HG03135 (cell line): ENCODE measurements around the gene FOXC1.

Experiments
- ATAC-seq: cut with Tn5 transposase; IDR thresholded peaks from one replicate; pipeline ENCODE4 v1.9.1; 2021; ENCODE audit warnings: mild to moderate bottlenecking, moderate library complexity; ENCODE audit not compliant: unreplicated experiment

The FOXC1 gene

DNA sequence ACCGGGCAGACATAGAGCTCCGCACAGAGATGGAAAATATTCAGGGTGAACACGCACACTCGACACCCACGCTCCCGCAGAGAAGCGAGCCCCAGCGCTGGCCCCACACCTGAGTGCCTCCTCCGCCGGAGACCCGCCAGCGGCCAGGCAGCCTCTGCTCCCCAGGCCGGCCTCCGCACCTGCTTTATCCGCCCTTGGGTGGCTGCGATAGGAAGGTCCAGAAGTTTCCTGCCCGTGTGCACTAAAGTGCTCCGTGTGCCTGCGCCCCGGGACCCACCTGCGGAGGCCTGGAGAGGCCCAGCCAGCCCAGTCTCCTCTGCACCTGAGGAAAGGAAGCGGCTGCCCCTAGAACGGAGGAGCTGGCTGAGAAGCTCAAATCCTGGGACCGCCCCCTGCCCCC, 10.8 kb upstream of the FOXC1 start:
- no peak for ATAC-seq

DNA sequence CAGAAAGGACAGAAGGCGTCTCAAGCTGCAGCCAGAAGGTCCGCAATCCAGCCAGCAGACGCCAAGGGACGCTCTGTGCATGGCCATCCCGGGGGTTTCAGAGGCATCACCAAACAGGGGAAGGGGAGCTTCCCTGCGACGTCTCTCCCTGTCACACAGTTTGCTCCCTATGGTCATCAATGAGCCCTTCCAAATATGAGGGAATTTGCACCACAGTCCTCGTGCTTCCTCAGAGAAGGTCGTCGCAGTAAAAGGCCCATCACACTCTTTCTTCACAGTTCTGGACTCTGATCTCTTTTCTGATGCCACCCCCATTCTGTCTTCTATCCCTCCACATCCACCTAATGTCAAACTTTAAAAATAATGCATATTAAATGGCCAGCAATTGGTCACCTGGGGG, 10.2 kb upstream of the FOXC1 start:
- ATAC-seq, result no peak

DNA sequence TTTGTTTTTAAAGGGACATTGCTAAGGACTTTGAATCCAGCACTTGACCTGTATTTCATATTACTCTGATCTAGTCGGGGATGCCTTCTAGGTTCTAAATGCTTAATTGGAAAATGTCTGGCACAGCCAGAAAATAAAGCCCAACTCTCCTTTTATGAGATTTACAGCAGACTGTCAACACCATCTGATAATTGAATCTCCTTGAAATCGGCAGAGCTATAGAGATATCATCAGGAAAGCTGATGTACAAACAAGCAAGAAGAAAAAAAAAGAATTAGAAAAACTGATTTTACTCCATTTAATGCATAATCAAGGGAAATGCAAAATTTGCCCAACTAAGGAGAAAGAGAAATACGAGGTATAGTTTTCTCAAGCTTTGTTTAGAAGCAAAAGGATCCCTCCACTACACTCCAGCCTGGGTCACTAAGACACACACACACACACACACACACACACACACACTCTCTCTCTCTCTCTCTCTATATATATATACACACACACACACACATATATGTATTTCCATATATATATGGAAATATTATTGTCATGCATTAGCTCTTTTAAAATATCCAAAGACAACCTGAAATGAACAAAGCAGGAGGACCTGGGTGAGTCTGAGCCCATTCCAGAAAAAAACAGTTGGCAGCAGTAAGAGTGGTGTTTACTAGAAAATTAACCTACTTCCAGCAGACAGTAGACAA, 9.5 kb upstream of the FOXC1 start:
- no peak for ATAC-seq

DNA sequence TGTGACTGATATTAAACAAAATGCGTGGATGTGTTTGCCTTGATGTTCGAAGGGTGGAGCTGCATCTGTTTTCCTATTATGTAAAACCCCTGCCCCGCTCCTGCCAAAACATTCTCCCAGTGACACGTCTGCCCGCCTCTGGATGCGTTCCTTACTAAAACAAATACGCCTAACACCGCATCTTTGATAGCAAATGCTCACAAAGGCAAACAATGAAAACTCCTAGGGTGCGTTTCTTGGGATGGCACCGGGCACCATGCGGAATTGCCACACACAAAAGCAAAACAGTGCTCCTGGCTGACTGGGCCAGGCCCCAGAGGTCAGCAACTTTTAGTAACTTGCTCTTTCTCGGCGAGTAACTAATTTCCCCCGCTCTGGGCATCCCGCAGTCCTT, 9.0 kb upstream of the FOXC1 start:
- no peak for ATAC-seq

DNA sequence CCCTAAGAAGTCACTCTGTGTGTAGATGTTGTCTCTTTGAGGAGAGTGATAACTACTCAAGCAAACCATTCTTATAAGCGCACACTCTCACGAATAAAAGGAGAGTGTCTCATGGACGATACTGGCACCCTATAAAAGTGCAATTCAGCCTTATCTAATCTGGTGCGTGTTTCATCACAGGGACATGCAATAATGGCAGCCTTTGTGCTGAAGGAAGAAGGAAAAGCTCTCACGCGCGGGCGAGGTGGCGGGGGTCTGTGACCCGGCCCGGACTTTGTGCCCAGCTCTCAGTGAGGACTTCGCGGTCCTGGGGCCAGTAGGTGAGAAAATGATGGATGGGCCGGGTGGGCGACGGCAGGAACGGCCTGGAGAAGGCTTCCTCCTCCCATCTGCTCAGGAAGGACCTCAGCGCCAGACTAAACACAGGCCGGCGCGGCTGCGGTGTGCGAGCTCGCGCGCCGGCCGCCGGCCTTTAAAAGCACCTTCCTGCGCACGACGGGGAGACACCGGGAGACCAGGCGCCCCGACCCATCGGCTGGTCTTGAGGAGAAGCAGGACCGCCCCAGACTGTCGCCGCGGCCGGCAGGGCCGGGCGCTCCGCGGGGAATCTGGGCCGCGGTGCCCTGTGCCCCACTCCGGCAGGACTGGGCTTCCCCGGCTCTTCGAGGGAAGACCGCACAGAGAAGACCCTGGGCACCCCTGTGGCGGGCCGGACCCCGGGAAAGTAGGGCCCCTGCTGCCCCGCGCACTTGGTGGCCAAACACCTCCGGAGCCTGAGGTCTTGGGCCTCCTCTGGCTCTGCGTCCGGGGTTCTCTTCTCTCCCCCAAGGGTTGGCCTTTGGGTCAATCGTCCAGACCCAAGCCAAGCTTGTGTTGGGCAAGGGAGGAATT, 8.3 kb upstream of the FOXC1 start:
- ATAC-seq, result no peak

DNA sequence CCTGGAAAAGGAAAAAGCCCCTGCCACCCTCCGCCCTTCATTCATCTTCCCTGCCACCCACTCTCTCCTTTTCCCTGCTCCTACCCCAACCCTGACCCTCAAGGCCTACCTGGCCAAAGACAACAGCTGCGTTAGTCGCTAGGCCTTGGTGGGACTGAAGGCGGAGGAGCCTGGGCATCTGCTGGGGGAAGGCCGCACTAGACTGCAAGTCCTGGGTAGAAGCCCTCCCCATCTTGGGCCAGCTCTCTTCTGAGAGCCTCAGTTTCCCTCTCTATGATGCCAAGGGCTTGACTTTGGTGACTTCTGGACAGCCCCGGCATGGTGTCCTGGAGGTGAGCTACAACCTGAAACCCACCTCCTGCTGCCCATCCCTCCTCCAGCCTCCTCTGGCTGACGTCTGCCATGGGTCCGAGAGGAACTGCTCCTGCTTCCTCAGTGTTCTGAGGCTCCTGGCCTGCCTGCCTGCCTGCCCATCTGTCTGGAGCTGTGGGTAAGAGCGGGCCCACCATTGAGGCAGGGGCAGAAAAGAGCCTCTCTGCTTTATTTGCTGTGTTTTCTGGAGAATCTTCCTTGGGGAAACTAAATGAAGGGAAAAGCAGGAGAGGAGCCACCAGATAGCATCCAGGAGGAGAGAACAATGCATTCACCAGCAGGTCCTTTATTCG, 7.5 kb upstream of the FOXC1 start:
- ATAC-seq, result no peak

DNA sequence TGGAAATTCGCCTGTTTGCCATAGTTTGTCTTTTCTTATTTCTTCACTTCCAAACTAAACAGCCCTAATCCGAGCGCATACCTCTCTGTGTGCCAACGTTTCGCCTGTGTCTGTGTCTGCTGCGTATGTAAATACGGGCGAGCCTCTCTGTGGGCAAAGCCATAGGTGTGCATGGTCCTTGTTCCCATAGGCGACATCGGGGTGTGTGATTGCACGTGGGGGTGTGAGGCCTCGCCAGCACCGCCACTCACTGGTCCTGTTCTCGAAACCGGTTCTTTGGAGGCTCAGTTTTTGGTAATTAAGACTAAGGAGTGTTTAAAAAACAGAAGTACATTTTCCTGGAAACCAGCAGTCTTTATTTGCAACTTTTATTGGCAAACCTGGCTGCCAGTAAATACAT, 6.0 kb upstream of the FOXC1 start:
- ATAC-seq, result no peak

DNA sequence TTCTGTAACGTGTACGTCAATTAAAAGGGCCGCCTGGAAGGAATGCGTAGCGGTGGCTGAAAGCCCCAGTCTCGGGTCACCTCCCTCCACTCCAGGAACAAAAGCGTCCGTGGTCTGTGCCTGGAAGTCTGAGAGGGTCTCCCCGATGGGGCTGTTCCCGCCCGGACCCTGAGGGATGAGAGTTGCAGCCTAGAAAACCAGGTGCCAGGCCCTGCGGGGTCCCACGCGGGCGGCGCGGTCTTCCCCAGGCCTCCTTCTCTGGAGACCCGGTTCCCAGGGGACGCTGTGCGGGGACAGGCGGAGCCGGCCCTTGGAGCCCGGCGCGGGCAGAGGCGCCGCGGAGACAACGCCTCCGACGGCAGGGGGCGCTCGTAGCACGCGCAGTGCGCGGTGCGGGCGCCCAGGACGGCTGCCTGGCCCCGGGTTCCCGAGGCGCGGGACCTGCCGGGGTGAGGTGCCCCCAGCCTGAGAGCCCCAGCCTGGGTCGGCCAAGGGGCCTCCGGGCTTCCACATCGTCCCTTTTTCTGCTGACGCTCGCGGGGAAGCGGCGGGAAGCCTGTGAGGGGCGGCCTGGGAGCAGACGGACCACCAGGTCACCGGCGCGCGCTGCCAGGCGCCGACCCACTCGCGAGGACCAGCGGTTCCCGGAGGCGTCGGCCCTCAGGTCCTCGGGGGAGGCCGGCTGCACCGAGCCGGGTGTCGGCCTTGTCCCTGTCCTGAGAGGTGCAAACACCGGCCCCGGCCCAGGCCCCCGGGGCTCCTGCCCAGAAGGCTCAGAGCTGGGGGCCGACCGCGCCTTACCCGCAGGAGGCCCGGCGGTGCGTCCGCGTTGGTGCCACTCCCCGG, 5.3 kb upstream of the FOXC1 start:
- ATAC-seq, result peak; percentile 70

DNA sequence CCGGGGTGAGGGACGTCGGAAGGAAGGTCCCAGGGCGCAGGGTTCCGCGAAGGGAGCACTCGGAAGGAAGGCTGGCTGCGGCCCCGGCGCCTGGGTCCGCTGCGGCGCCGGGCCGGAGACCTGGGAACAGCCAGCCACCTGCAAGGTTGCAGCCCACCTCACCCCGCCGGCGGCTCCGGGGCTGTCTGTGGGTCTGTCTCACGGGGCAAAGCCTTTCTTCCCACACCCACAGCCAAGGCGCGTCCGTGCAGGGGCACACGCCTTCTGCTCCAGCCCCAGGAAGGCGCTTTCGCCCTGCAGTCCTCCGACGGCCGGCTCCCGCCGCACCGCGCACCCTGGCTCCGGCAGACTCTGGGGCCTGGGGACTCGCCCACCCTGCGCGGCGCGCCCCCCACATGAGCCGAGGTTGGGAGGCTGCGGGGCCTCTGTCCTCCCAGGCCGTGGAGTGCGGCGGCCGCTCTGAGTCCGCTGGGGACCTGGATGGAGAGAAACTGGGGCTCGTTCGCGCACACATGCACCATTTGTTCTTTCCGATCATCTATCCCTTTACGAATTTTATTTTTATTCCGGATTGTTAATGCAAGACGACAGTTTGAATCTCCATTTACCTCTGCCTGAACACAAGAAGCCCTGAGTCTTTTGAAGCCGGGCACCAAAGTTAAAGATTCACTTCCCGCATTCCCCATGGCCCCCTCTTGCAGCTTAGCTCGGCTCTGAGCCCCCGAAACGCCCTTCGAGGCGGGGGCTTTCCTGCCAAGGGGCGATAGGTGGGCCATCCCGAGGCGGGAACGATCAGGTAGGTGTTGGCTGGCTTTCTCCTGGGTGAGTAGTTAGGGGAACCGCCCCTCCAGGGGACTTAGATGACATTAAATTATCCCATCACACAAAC, 4.5 kb upstream of the FOXC1 start:
- ATAC-seq, result no peak

DNA sequence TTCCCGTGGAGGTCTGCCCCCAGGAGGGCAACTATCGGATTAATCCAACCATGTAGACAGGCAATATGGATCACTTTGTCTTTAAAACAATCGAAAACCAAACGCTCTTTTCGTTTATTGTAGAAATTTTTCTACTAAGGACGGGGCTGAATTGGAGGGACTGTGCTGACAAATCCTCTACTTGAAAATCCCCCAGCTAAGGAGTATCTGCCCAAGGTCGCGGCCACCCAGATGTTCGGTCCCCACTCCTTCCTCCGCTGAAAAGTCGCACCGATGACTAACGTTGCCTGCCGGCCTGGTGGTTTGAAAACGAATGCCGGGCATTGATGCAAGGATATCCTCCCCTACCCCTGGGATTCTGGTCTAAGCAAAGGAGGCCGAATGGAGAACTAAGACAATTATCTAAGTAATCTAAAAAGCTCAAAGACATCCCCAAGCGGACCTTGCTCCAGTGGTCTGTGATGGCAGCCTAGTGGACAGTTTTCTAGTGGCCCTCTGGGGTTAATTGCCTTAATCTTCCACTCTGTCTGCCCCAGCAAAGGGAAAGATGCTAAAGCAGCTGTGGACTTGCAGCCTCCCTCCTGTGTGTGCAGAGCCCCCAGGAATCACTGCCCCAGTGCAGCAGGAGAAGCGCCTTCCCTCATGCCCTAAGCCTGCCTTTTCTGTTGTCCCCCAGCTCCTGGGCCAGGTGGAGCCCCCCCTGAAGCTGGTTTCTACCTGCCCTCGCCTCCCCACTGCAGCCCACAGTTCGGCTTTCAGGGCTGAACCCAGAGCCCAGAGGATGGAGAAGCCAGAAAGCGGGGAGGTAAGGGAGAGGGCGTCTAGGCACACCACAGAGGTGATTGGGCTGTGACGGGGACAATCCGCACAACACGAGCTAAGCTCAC, 3.6 kb upstream of the FOXC1 start:
- ATAC-seq, result no peak

DNA sequence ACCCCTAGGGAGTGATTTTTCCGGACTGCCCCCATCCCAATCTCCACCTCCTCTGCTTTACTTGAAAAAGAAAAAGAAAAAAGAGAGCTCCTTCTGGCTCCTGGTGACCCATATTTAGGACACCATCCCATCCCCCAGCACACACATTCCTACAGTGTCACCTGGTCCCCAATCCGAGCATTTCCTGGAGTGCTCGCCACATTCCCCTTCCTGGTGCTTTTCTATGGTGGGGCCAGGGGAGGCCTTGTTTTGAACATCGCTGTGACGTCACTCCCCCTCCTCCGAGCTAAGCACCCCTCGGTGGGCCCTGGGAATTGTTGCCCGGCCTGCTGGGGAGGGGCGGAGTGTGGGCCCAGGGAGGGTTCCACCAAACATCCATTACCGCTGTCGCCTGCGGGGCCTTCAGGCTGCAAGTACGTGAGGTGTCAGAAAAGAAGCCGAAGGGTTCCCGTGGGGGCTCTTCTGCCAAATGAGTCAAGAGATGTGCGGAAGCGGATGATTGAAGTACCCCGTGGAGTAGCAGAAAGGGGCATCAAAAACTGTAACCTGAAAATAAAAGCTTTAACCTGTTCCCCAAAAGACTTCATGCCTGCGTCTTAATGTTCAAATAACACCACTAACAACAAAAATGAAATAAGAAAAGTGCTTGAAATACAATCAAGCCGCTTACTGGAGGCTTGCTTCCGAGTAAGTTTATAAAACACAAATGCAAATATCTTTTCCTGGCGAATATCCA, 2.8 kb upstream of the FOXC1 start:
- ATAC-seq, result no peak

DNA sequence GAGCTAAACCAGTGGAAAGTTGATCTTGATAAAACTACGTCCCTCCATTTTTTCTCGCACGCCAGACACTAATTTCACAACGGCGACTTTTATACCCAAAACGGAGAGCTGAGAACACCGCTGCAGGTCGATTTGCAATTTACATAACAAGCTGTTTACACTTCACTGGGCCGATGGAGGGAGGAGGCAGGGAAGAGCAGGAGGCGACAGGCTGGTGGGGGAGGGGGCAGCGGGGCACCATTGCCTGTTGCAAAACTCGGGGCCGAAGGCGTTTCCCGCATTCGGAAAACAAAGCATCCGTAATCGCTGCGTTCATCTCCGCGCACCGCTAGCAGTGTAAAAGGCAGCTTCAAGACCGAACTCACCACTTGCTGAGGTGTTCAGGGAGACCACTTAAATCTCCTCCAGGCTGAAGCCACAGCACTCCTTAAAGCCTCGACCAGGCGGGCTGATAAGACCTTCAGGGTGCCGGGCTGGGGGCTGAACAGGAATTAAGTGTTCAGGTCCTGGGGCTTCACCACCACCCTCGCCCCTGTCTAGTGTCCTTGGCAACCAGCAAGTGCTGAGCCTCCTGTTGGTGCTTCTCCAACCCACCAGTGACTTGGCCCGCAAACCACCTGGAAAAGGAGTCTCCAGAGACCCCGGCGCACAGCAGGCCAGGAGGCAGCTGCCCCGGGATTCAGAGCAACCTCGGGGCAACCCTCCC, 2.0 kb upstream of the FOXC1 start:
- ATAC-seq, result no peak

DNA sequence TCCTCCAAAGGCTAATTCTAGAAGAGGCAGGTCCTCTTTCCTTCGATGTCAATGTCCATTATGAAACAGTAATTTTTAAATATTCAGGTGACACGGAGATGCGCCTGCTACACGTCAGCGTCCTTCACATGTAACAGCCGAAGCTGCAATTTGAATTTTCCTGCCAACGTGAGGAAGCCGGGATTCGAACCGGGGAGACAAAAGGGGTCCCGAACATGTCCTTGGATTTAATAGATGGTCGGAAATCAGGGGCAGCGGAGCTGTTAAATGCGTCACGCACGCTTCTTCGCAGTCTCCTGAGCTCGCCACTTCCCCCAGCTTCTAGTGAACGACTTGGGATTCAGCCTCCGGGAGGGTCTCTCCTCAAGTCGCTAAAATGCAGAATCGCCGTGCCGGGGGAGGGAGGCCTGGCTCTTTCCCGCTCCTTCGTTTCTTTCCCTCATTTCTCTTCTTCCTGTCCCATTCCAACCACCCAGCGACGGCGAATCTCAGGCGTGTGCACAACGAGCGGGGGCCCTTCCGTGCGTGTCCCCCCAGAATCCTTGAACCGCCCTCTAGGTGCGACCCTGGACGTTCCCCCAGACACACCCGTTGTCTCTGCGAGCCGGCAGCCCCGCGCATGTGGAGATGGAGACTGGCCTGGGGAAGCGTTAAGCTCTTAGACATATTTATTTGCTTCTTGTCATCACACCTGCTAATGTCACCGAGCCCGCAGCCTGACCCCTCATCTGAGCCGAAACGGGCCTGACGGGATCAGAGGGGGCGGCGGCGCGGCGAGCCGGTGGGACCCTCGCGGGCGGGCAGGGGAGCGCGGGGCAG, 1.3 kb upstream of the FOXC1 start:
- no peak for ATAC-seq

DNA sequence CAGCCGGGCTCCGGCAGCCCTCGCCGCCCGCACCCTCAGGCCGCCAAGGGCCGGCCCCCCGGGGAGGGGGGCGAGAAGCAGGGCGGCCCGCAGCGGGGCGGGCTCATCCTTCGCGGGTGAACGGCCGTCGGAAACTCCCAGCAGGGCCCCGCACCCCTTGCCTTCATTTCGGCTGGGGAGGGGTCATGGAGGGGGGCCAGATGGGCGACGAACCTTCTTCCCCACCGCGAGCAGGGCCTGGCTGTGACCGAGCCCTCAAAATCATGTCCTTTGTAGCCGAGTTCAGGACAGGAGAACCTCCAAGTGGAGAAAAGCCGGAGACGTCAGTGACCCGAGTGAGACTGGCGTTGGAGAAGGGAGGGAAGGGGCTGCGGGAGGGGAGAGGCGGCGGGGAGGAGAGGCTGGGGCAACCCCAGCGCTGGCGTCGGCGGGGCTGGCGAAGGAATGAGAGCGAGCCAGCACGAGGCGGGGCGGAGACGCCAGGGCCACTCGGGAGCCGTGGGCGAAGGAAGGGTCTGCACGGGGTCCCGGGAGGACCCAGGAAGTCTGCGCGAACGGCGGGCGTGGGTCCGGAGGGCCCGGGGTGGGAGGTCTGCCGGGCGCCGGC, 571 bp upstream of the FOXC1 start:
- ATAC-seq, result no peak

DNA sequence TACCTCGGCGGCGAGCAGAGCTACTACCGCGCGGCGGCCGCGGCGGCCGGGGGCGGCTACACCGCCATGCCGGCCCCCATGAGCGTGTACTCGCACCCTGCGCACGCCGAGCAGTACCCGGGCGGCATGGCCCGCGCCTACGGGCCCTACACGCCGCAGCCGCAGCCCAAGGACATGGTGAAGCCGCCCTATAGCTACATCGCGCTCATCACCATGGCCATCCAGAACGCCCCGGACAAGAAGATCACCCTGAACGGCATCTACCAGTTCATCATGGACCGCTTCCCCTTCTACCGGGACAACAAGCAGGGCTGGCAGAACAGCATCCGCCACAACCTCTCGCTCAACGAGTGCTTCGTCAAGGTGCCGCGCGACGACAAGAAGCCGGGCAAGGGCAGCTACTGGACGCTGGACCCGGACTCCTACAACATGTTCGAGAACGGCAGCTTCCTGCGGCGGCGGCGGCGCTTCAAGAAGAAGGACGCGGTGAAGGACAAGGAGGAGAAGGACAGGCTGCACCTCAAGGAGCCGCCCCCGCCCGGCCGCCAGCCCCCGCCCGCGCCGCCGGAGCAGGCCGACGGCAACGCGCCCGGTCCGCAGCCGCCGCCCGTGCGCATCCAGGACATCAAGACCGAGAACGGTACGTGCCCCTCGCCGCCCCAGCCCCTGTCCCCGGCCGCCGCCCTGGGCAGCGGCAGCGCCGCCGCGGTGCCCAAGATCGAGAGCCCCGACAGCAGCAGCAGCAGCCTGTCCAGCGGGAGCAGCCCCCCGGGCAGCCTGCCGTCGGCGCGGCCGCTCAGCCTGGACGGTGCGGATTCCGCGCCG, 994 bp downstream of the FOXC1 start:
- ATAC-seq, result no peak

DNA sequence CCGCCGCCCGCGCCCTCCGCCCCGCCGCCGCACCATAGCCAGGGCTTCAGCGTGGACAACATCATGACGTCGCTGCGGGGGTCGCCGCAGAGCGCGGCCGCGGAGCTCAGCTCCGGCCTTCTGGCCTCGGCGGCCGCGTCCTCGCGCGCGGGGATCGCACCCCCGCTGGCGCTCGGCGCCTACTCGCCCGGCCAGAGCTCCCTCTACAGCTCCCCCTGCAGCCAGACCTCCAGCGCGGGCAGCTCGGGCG, 1.5 kb downstream of the FOXC1 start:
- no peak for ATAC-seq
